Neural cell (in vitro differentiated cells): ENCODE data around the gene TMEM106B. TPM values are rescaled to one million over a fixed set of nuclear protein-coding genes. Genes with fewer than 3 reads are reported as not detected.

Experiments
- H2AFZ ChIP-seq: fragments of 200-600, 300-800 bp; sonication (generic), shearing (Covaris generic); 2 replicates; pipeline ENCODE4 v1.6.0; 2014; ENCODE audit warnings: low read depth, mild to moderate bottlenecking, antibody characterized with exemption, low read length, moderate library complexity
- H3F3A ChIP-seq: fragments of 200-600 bp; shearing (Covaris generic); 2 replicates; pipeline ENCODE4 v1.6.1; 2016; ENCODE audit warnings: mild to moderate bottlenecking, moderate library complexity, mixed read lengths, antibody characterized with exemption, low read length; ENCODE audit not compliant: insufficient read depth, poor library complexity, severe bottlenecking
- H3K27ac ChIP-seq: fragments of 200-600, 300-800 bp; sonication (generic), shearing (Covaris generic); 2 replicates; pipeline ENCODE4 v1.5.1; 2014; ENCODE audit warnings: mild to moderate bottlenecking, low read length, moderate library complexity
- H3K27me3 ChIP-seq: fragments of 300-800, 200-600 bp; sonication (generic), shearing (Covaris generic); 2 replicates; pipeline ENCODE4 v1.6.0; 2014; ENCODE audit warnings: mild to moderate bottlenecking, low read depth, low read length, moderate library complexity; ENCODE audit not compliant: insufficient read depth
- H3K36me3 ChIP-seq: fragments of 300-800, 200-600 bp; sonication (generic), shearing (Covaris generic); 2 replicates; pipeline ENCODE4 v1.5.1; 2014; ENCODE audit warnings: mild to moderate bottlenecking, antibody characterized with exemption, low read length, moderate library complexity; ENCODE audit not compliant: insufficient read depth
- H3K4me2 ChIP-seq: fragments of 300-800, 200-600 bp; sonication (generic), shearing (Covaris generic); 2 replicates; pipeline ENCODE4 v1.6.0; 2014; ENCODE audit warnings: mild to moderate bottlenecking, low read length
- H3K4me3 ChIP-seq: fragments of 300-800, 200-600 bp; sonication (generic), shearing (Covaris generic); 2 replicates; pipeline ENCODE4 v1.5.1; 2014; ENCODE audit warnings: mild to moderate bottlenecking, low read length, moderate library complexity
- H3K79me2 ChIP-seq: fragments of 200-600 bp; shearing (Covaris generic); replicated peaks from 2 replicates; pipeline ENCODE4 v1.6.0; 2014; ENCODE audit warnings: mild to moderate bottlenecking, low read length, moderate library complexity; ENCODE audit not compliant: insufficient read depth
- H3K9ac ChIP-seq: fragments of 300-800, 200-600 bp; sonication (generic), shearing (Covaris generic); 2 replicates; pipeline ENCODE4 v1.6.1; 2016; ENCODE audit warnings: mild to moderate bottlenecking, low read length, mixed read lengths
- H3K9me2 ChIP-seq: fragments of 200-600 bp; shearing (Covaris generic); 2 replicates; pipeline ENCODE4 v1.6.1; 2016; ENCODE audit warnings: mild to moderate bottlenecking, low read length, mixed read lengths; ENCODE audit not compliant: insufficient read depth
- H3K9me3 ChIP-seq: fragments of 200-600, 300-800 bp; sonication (generic), shearing (Covaris generic); 2 replicates; pipeline ENCODE4 v1.6.1; 2016; ENCODE audit warnings: mild to moderate bottlenecking, mixed run types, low read length, moderate library complexity, mixed read lengths
- H4K20me1 ChIP-seq: fragments of 200-600 bp; shearing (Covaris generic); 2 replicates; pipeline ENCODE4 v1.6.1; 2016; ENCODE audit warnings: mild to moderate bottlenecking, mixed run types; ENCODE audit not compliant: insufficient read depth
- EP300 ChIP-seq: fragments of 450-650 bp; conservative IDR thresholded peaks from 2 replicates; pipeline ENCODE4 v1.6.1; 2014; ENCODE audit warnings: antibody characterized with exemption, mild to moderate bottlenecking, moderate library complexity; ENCODE audit not compliant: poor library complexity, severe bottlenecking
- EZH2 ChIP-seq: fragments of 200-600, 300-800 bp; shearing (Covaris generic), sonication (generic); IDR thresholded peaks from 2 replicates; pipeline ENCODE4 v1.6.1; 2014; ENCODE audit warnings: antibody characterized with exemption, low read length, borderline replicate concordance, mild to moderate bottlenecking; ENCODE audit not compliant: insufficient read depth, poor library complexity, severe bottlenecking
- MXI1 ChIP-seq: fragments of 450-650 bp; conservative IDR thresholded peaks from 2 replicates; pipeline ENCODE4 v1.6.1; 2014; ENCODE audit warnings: antibody characterized with exemption, mild to moderate bottlenecking; ENCODE audit not compliant: poor library complexity, severe bottlenecking
- POLR2AphosphoS5 ChIP-seq: IDR thresholded peaks from 2 replicates; pipeline ENCODE4 v1.6.1; 2012
- RAD21 ChIP-seq: fragments of 450-650 bp; conservative IDR thresholded peaks from 2 replicates; pipeline ENCODE4 v1.6.1; 2014; ENCODE audit warnings: antibody characterized with exemption, mild to moderate bottlenecking, moderate library complexity
- SMC3 ChIP-seq: fragments of 450-650 bp; conservative IDR thresholded peaks from 2 replicates; pipeline ENCODE4 v1.6.1; 2014; ENCODE audit warnings: antibody characterized with exemption, mild to moderate bottlenecking, moderate library complexity; ENCODE audit not compliant: poor library complexity
- TAF1 ChIP-seq: IDR thresholded peaks from 2 replicates; pipeline ENCODE4 v1.6.1; 2012; ENCODE audit warnings: low read depth
- polyA plus RNA-seq: library from polyadenylated mRNA; depleted of rRNA; stranded (reverse); fragments of >200 nt; gene quantifications from 2 replicates; pipeline ENCODE4 v1.2.3, GENCODE V29; 2014
- TF ChIP-seq, protein P1 (sequence below): fragments of 450-650 bp; IDR thresholded peaks from 2 replicates; pipeline ENCODE4 v1.5.1; 2014; ENCODE audit warnings: antibody characterized with exemption, mild to moderate bottlenecking, moderate library complexity; ENCODE audit not compliant: poor library complexity, severe bottlenecking
- TF ChIP-seq, protein P2 (sequence below): IDR thresholded peaks from 2 replicates; pipeline ENCODE4 v1.6.1; 2012; ENCODE audit warnings: borderline replicate concordance

TMEM106B gene
- polyA plus RNA-seq, 1 donor from 2014 or later = 61.4 TPM

DNA sequence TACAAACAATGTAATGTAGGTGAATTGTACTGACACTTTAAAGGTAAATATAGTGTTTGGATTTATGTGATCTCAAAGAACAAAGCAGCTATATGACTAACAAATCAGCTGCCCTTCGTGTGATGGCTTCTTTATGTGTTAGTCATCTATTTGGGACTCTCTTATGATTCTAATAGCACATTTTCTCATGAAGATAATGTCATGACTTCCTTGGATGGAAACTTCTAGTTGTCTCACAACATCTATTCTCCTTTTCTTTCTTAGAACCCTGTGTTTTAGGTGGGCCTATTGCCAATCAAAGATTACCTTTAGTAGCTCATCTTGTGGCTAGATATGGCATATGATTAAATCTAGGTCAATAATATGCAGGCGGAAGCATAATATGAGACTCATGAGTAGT is 45.0 kb downstream of the TMEM106B start:
- TF ChIP-seq MXI1 (no peak), EP300 (no peak), SMC3 (no peak), TAF1 (no peak), RAD21 (no peak), EZH2 (no peak), POLR2AphosphoS5 (no peak)
- TF ChIP-seq, protein P1, sequence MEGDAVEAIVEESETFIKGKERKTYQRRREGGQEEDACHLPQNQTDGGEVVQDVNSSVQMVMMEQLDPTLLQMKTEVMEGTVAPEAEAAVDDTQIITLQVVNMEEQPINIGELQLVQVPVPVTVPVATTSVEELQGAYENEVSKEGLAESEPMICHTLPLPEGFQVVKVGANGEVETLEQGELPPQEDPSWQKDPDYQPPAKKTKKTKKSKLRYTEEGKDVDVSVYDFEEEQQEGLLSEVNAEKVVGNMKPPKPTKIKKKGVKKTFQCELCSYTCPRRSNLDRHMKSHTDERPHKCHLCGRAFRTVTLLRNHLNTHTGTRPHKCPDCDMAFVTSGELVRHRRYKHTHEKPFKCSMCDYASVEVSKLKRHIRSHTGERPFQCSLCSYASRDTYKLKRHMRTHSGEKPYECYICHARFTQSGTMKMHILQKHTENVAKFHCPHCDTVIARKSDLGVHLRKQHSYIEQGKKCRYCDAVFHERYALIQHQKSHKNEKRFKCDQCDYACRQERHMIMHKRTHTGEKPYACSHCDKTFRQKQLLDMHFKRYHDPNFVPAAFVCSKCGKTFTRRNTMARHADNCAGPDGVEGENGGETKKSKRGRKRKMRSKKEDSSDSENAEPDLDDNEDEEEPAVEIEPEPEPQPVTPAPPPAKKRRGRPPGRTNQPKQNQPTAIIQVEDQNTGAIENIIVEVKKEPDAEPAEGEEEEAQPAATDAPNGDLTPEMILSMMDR = no peak
- TF ChIP-seq, protein P2, sequence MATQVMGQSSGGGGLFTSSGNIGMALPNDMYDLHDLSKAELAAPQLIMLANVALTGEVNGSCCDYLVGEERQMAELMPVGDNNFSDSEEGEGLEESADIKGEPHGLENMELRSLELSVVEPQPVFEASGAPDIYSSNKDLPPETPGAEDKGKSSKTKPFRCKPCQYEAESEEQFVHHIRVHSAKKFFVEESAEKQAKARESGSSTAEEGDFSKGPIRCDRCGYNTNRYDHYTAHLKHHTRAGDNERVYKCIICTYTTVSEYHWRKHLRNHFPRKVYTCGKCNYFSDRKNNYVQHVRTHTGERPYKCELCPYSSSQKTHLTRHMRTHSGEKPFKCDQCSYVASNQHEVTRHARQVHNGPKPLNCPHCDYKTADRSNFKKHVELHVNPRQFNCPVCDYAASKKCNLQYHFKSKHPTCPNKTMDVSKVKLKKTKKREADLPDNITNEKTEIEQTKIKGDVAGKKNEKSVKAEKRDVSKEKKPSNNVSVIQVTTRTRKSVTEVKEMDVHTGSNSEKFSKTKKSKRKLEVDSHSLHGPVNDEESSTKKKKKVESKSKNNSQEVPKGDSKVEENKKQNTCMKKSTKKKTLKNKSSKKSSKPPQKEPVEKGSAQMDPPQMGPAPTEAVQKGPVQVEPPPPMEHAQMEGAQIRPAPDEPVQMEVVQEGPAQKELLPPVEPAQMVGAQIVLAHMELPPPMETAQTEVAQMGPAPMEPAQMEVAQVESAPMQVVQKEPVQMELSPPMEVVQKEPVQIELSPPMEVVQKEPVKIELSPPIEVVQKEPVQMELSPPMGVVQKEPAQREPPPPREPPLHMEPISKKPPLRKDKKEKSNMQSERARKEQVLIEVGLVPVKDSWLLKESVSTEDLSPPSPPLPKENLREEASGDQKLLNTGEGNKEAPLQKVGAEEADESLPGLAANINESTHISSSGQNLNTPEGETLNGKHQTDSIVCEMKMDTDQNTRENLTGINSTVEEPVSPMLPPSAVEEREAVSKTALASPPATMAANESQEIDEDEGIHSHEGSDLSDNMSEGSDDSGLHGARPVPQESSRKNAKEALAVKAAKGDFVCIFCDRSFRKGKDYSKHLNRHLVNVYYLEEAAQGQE = no peak
- no peak overlapping the region for H2AFZ ChIP-seq
- H3K27ac ChIP-seq = no peak overlapping the region

DNA sequence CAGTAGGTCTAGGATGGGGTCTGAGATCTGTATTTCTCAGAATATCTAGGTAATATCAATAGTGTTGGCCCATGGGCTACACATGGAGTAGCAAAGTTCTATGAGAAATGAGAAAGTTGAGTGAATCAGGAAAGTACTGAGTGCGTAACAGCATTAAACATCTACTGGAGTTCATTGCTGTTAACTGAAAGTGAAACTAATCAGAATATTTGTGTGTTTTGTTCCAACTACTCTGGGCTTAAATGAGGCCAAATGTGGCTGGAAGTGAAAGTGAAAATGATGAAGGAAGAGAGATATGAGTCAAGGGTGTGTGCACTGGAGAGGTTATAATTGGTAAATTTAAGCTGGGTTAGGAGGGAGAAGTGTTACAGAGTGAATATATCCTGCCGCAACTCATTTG is 46.5 kb downstream of the TMEM106B start:
- no peaks in the 10 kb centered on the region for H3K9me3 ChIP-seq
- no peaks in the 10 kb centered on the region for H3K79me2 ChIP-seq
- no peak overlapping the region for H3K27ac ChIP-seq
- no peak overlapping the region for H3K4me3 ChIP-seq
- no peak for TF ChIP-seq MXI1
- no peak for TF ChIP-seq EZH2
- no peak for TF ChIP-seq RAD21
- TF ChIP-seq EP300 = no peak
- TF ChIP-seq POLR2AphosphoS5 = no peak
- TF ChIP-seq TAF1 = no peak
- TF ChIP-seq, protein P2 = no peak
- TF ChIP-seq, protein P1 = no peak
- TF ChIP-seq SMC3 = no peak
- H2AFZ ChIP-seq = no peak overlapping the region
- no peaks in the 10 kb centered on the region for H3K9me2 ChIP-seq
- H3K36me3 ChIP-seq = no peaks in the 10 kb centered on the region
- H4K20me1 ChIP-seq = no peaks in the 10 kb centered on the region
- H3F3A ChIP-seq = no peaks in the 10 kb centered on the region
- H3K9ac ChIP-seq = no peak overlapping the region
- no peak overlapping the region for H3K4me2 ChIP-seq
- H3K27me3 ChIP-seq = no peaks in the 10 kb centered on the region

More for the DNA sequence above, 45.0 kb downstream of the TMEM106B start:
- H3K27me3 ChIP-seq = no peaks in the 10 kb centered on the region
- H3K9me2 ChIP-seq = no peaks in the 10 kb centered on the region
- H3K9ac ChIP-seq = no peak overlapping the region
- H4K20me1 ChIP-seq = no peaks in the 10 kb centered on the region
- H3K9me3 ChIP-seq = no peaks in the 10 kb centered on the region
- H3K4me3 ChIP-seq = no peak overlapping the region
- H3K79me2 ChIP-seq = no peaks in the 10 kb centered on the region
- H3F3A ChIP-seq = no peaks in the 10 kb centered on the region
- H3K4me2 ChIP-seq = no peak overlapping the region
- no peaks in the 10 kb centered on the region for H3K36me3 ChIP-seq
